ENCODE results near the gene KCNQ4.

The KCNQ4 gene

GRCh38 chr1:40810927-40811326 lies 27.3 kb downstream of the KCNQ4 start:
- Histone ChIP-seq H2AFZ (ENCODE audit: low read depth, low read length) (no peak overlapping the region), H3K9me3 (ENCODE audit: low read length) (no peaks in the 10 kb centered on the region), H3K27me3 (ENCODE audit: insufficient read depth, low read length) (peaks cover 15% of the 10 kb centered on the region), H3K4me3 (ENCODE audit: low read length) (no peak overlapping the region), H3K4me1 (ENCODE audit: insufficient read depth, low read length) (peaks cover 9% of the 10 kb centered on the region), H3K36me3 (ENCODE audit: insufficient read depth, low read length) (no peaks in the 10 kb centered on the region)

GRCh38 chr1:40815420-40815819 lies 31.8 kb downstream of the KCNQ4 start:
- Histone ChIP-seq H3K27me3 (ENCODE audit: insufficient read depth, low read length) (peaks cover 16% of the 10 kb centered on the region), H3K36me3 (ENCODE audit: insufficient read depth, low read length) (no peaks in the 10 kb centered on the region), H3K4me1 (ENCODE audit: insufficient read depth, low read length) (peaks cover 2% of the 10 kb centered on the region), H3K4me3 (ENCODE audit: low read length) (no peak overlapping the region), H2AFZ (ENCODE audit: low read depth, low read length) (no peak overlapping the region), H3K9me3 (ENCODE audit: low read length) (no peaks in the 10 kb centered on the region)

GRCh38 chr1:40817791-40818263 lies 34.2 kb downstream of the KCNQ4 start:
- peaks cover 11% of the 10 kb centered on the region for H3K27me3 ChIP-seq (ENCODE audit: insufficient read depth, low read length)
- peak overlapping the region; percentile 3 for H2AFZ ChIP-seq (ENCODE audit: low read depth, low read length)
- H3K4me3 ChIP-seq (ENCODE audit: low read length) = peak overlapping the region; percentile 29
- H3K36me3 ChIP-seq (ENCODE audit: insufficient read depth, low read length) = no peaks in the 10 kb centered on the region
- peaks cover 17% of the 10 kb centered on the region for H3K4me1 ChIP-seq (ENCODE audit: insufficient read depth, low read length)
- H3K9me3 ChIP-seq (ENCODE audit: low read length) = no peaks in the 10 kb centered on the region

GRCh38 chr1:40818264-40818961 lies 34.8 kb downstream of the KCNQ4 start:
- Histone ChIP-seq H3K4me3 (ENCODE audit: low read length) (peak overlapping the region; percentile 29), H2AFZ (ENCODE audit: low read depth, low read length) (peak overlapping the region; percentile 3), H3K27me3 (ENCODE audit: insufficient read depth, low read length) (peaks cover 11% of the 10 kb centered on the region), H3K36me3 (ENCODE audit: insufficient read depth, low read length) (no peaks in the 10 kb centered on the region), H3K9me3 (ENCODE audit: low read length) (no peaks in the 10 kb centered on the region), H3K4me1 (ENCODE audit: insufficient read depth, low read length) (peaks cover 17% of the 10 kb centered on the region)

GRCh38 chr1:40819101-40819500 lies 35.5 kb downstream of the KCNQ4 start:
- Histone ChIP-seq H3K4me1 (ENCODE audit: insufficient read depth, low read length) (peaks cover 21% of the 10 kb centered on the region), H2AFZ (ENCODE audit: low read depth, low read length) (no peak overlapping the region), H3K27me3 (ENCODE audit: insufficient read depth, low read length) (peaks cover 11% of the 10 kb centered on the region), H3K36me3 (ENCODE audit: insufficient read depth, low read length) (no peaks in the 10 kb centered on the region), H3K9me3 (ENCODE audit: low read length) (no peaks in the 10 kb centered on the region), H3K4me3 (ENCODE audit: low read length) (no peak overlapping the region)

GRCh38 chr1:40820251-40820797 lies 36.7 kb downstream of the KCNQ4 start:
- H3K27me3 ChIP-seq (ENCODE audit: insufficient read depth, low read length) = peaks cover 11% of the 10 kb centered on the region
- no peak overlapping the region for H2AFZ ChIP-seq (ENCODE audit: low read depth, low read length)
- peaks cover 33% of the 10 kb centered on the region for H3K4me1 ChIP-seq (ENCODE audit: insufficient read depth, low read length)
- no peak overlapping the region for H3K4me3 ChIP-seq (ENCODE audit: low read length)
- H3K9me3 ChIP-seq (ENCODE audit: low read length) = no peaks in the 10 kb centered on the region
- no peaks in the 10 kb centered on the region for H3K36me3 ChIP-seq (ENCODE audit: insufficient read depth, low read length)

GRCh38 chr1:40820911-40821693 lies 37.5 kb downstream of the KCNQ4 start:
- no peak overlapping the region for H3K4me3 ChIP-seq (ENCODE audit: low read length)
- no peaks in the 10 kb centered on the region for H3K36me3 ChIP-seq (ENCODE audit: insufficient read depth, low read length)
- peaks cover 7% of the 10 kb centered on the region for H3K27me3 ChIP-seq (ENCODE audit: insufficient read depth, low read length)
- H3K4me1 ChIP-seq (ENCODE audit: insufficient read depth, low read length) = peaks cover 41% of the 10 kb centered on the region
- no peak overlapping the region for H2AFZ ChIP-seq (ENCODE audit: low read depth, low read length)
- H3K9me3 ChIP-seq (ENCODE audit: low read length) = no peaks in the 10 kb centered on the region

- no peak overlapping the region for H2AFZ ChIP-seq (ENCODE audit: low read depth, low read length)
- H3K36me3 ChIP-seq (ENCODE audit: insufficient read depth, low read length) = no peaks in the 10 kb centered on the region
- H3K9me3 ChIP-seq (ENCODE audit: low read length) = no peaks in the 10 kb centered on the region
- H3K4me1 ChIP-seq (ENCODE audit: insufficient read depth, low read length) = peaks cover 47% of the 10 kb centered on the region
- H3K27me3 ChIP-seq (ENCODE audit: insufficient read depth, low read length) = peaks cover 5% of the 10 kb centered on the region
- no peak overlapping the region for H3K4me3 ChIP-seq (ENCODE audit: low read length)
These were observed 39.3 kb downstream of the KCNQ4 start for GRCh38 chr1:40822890-40823289.

- H3K4me1 ChIP-seq (ENCODE audit: insufficient read depth, low read length) = peaks cover 47% of the 10 kb centered on the region
- H3K4me3 ChIP-seq (ENCODE audit: low read length) = no peak overlapping the region
- no peaks in the 10 kb centered on the region for H3K9me3 ChIP-seq (ENCODE audit: low read length)
- H3K36me3 ChIP-seq (ENCODE audit: insufficient read depth, low read length) = no peaks in the 10 kb centered on the region
- no peak overlapping the region for H2AFZ ChIP-seq (ENCODE audit: low read depth, low read length)
- H3K27me3 ChIP-seq (ENCODE audit: insufficient read depth, low read length) = peaks cover 4% of the 10 kb centered on the region
These were observed 39.8 kb downstream of the KCNQ4 start for GRCh38 chr1:40823345-40823744.

- H2AFZ ChIP-seq (ENCODE audit: low read depth, low read length) = no peak overlapping the region
- H3K4me1 ChIP-seq (ENCODE audit: insufficient read depth, low read length) = peaks cover 45% of the 10 kb centered on the region
- H3K27me3 ChIP-seq (ENCODE audit: insufficient read depth, low read length) = peaks cover 2% of the 10 kb centered on the region
- H3K9me3 ChIP-seq (ENCODE audit: low read length) = no peaks in the 10 kb centered on the region
- H3K4me3 ChIP-seq (ENCODE audit: low read length) = no peak overlapping the region
- H3K36me3 ChIP-seq (ENCODE audit: insufficient read depth, low read length) = no peaks in the 10 kb centered on the region
These were observed 40.4 kb downstream of the KCNQ4 start for GRCh38 chr1:40823983-40824382.

- no peaks in the 10 kb centered on the region for H3K9me3 ChIP-seq (ENCODE audit: low read length)
- no peaks in the 10 kb centered on the region for H3K36me3 ChIP-seq (ENCODE audit: insufficient read depth, low read length)
- no peaks in the 10 kb centered on the region for H3K27me3 ChIP-seq (ENCODE audit: insufficient read depth, low read length)
- no peak overlapping the region for H3K4me3 ChIP-seq (ENCODE audit: low read length)
- H3K4me1 ChIP-seq (ENCODE audit: insufficient read depth, low read length) = peaks cover 45% of the 10 kb centered on the region
- no peak overlapping the region for H2AFZ ChIP-seq (ENCODE audit: low read depth, low read length)
These were observed 41.2 kb downstream of the KCNQ4 start for GRCh38 chr1:40824591-40825434.

GRCh38 chr1:40825435-40825788 lies 41.8 kb downstream of the KCNQ4 start:
- Histone ChIP-seq H2AFZ (ENCODE audit: low read depth, low read length) (no peak overlapping the region), H3K36me3 (ENCODE audit: insufficient read depth, low read length) (no peaks in the 10 kb centered on the region), H3K9me3 (ENCODE audit: low read length) (no peaks in the 10 kb centered on the region), H3K4me3 (ENCODE audit: low read length) (no peak overlapping the region), H3K4me1 (ENCODE audit: insufficient read depth, low read length) (peaks cover 45% of the 10 kb centered on the region), H3K27me3 (ENCODE audit: insufficient read depth, low read length) (no peaks in the 10 kb centered on the region)

GRCh38 chr1:40825996-40826395 lies 42.4 kb downstream of the KCNQ4 start:
- H3K27me3 ChIP-seq (ENCODE audit: insufficient read depth, low read length) = no peaks in the 10 kb centered on the region
- no peaks in the 10 kb centered on the region for H3K9me3 ChIP-seq (ENCODE audit: low read length)
- H3K4me1 ChIP-seq (ENCODE audit: insufficient read depth, low read length) = peaks cover 43% of the 10 kb centered on the region
- H3K36me3 ChIP-seq (ENCODE audit: insufficient read depth, low read length) = no peaks in the 10 kb centered on the region
- H3K4me3 ChIP-seq (ENCODE audit: low read length) = no peak overlapping the region
- no peak overlapping the region for H2AFZ ChIP-seq (ENCODE audit: low read depth, low read length)
